Naive B cell (primary cell): ENCODE results near the gene DUSP2. TPM values are rescaled to one million over a fixed set of nuclear protein-coding genes. Genes with fewer than 3 reads are reported as not detected.
"Not testable (repeated sequence)": the region's sequence is repeated elsewhere in the genome, so short reads cannot be mapped to it uniquely, and the experiment has no call there.

Source experiments
- ATAC-seq, 2 donors: fragments of 150-1000 bp; cut with Tn5 transposase; 2 replicates each; pipeline ENCODE4 v1.10.0; 2021; ENCODE audit warnings: low read depth in 2 of 2, mild to moderate bottlenecking in 2 of 2, moderate library complexity in 2 of 2
- DNase-seq: peaks from one replicate; pipeline ENCODE4 v3.0.0; 2022
- H3K27ac Mint-ChIP-seq, 6 donors: one replicate each; pipeline ENCODE4 v1.8.0; 2020 to 2022; ENCODE audit warnings: mild to moderate bottlenecking in 6 of 6, mixed read lengths in 6 of 6, moderate library complexity in 5 of 6, inconsistent platforms in 2 of 6
- H3K27me3 Mint-ChIP-seq, 3 donors: one replicate each; pipeline ENCODE4 v1.8.0; 2021 to 2022; ENCODE audit warnings: mixed read lengths in 3 of 3, mild to moderate bottlenecking in 1 of 3
- H3K36me3 Mint-ChIP-seq, 2 donors: one replicate each; pipeline ENCODE4 v1.8.0; 2020 to 2022; ENCODE audit warnings: mixed read lengths in 2 of 2, inconsistent platforms in 1 of 2, mild to moderate bottlenecking in 1 of 2
- H3K4me1 Mint-ChIP-seq, 3 donors: one replicate each; pipeline ENCODE4 v1.8.0; 2020 to 2022; ENCODE audit warnings: mixed read lengths in 3 of 3, inconsistent platforms in 1 of 3, mild to moderate bottlenecking in 1 of 3, moderate library complexity in 1 of 3
- H3K4me3 Mint-ChIP-seq, 8 donors: one replicate each; pipeline ENCODE4 v1.8.0; 2020 to 2022; ENCODE audit warnings: mild to moderate bottlenecking in 8 of 8, mixed read lengths in 8 of 8, moderate library complexity in 8 of 8, inconsistent platforms in 2 of 8
- H3K9me3 Mint-ChIP-seq, 7 donors: one replicate each; pipeline ENCODE4 v1.8.0; 2020 to 2022; ENCODE audit warnings: mixed read lengths in 7 of 7, mild to moderate bottlenecking in 5 of 7, inconsistent platforms in 2 of 7, moderate library complexity in 1 of 7
- polyA plus RNA-seq, 6 donors: library from polyadenylated mRNA; unstranded; fragments of 300-500 nt; fragmentation: Illumina TruSeq; gene quantifications; one replicate each; pipeline ENCODE4 v1.2.3, GENCODE V29; 2021; ENCODE audit warnings: low read depth in 6 of 6

Gene DUSP2
- polyA plus RNA-seq, 6 donors from 2014 or later, result 56.3 to 220 (median 95.9) TPM

DNA sequence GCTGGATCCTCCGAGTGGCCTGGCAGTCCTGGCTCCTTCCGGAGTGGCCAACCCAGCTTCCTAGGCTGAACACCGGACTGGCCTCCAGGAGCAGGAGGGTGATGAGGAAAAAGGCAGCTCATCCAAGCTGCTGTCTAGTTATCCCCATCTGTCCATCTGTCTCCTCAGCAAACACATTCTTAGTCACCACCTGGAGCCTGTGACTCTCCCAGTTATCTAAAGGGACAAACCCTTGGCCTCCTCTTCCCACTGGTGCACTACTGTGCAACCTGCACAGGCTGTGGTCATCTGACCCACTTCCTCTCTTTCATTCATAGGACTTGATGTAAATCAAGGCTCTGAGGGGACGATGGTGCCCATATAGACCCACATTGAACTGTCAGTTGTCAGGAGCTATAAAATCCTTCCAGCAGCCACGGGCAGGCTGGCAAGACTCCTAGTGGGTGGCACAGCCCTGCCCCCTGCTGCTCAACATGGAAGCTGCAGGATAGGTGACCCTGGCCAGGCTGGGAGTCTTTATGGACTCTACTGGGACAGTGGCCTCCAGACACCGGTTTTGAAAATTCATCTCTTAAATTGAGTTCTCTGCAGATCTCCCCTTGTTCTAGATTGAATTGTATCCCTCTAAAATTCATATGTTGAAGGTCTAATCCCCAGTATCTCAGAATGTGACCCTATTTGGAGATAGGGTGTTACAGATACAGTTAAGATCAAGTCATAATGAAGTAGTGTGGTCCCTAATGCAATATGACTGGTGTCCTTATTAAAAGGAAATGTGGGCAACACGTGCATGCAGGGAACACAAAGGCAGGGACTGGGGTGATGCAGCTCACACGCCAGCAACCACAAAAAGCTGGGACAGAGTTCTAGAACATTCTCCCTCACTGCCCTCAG lies 29.3 kb upstream of the DUSP2 start:
- peak overlapping the region in 5 of 6 donors; percentile 21 to 95 (median 57) for H3K27ac Mint-ChIP-seq
- no peaks in the 10 kb centered on the region for H3K36me3 Mint-ChIP-seq
- peaks cover 5 to 15% (median 12%) of the 10 kb centered on the region in 3 donors for H3K4me1 Mint-ChIP-seq
- no peaks in the 10 kb centered on the region for H3K27me3 Mint-ChIP-seq
- ATAC-seq (peak; percentile 90 to 98), DNase-seq (peak; percentile 76)
- peaks cover 0 to 3% (median 0%) of the 10 kb centered on the region in 7 donors for H3K9me3 Mint-ChIP-seq
- H3K4me3 Mint-ChIP-seq, result no peak overlapping the region

DNA sequence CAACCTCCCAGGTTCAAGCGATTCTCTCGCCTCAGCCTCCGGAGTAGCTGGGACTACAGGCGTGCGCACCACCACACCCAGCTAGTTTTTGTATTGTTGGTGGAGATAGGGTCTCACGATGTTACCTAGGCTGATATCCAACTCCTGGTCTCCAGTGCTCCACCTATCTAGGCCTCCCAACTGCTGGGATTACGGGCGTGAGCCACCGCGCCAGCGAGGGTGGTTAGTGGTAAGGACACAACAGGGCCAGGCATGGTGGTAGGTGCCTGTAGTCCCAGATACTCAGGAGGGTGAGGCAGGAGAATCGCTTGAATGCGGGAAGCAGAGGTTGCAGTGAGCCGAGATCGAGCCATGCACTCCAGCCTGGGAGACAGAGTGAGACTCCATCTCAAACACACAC lies 26.6 kb upstream of the DUSP2 start:
- ATAC-seq (no peak), DNase-seq (no peak)
- Mint-ChIP-seq H3K27ac (peak overlapping the region in 3 of 6 donors; percentile 25 to 82 (median 46)), H3K4me1 (peaks cover 5 to 15% (median 12%) of the 10 kb centered on the region in 3 donors), H3K9me3 (peaks cover 0 to 3% (median 0%) of the 10 kb centered on the region in 7 donors), H3K4me3 (no peak overlapping the region), H3K27me3 (no peaks in the 10 kb centered on the region), H3K36me3 (no peaks in the 10 kb centered on the region)

DNA sequence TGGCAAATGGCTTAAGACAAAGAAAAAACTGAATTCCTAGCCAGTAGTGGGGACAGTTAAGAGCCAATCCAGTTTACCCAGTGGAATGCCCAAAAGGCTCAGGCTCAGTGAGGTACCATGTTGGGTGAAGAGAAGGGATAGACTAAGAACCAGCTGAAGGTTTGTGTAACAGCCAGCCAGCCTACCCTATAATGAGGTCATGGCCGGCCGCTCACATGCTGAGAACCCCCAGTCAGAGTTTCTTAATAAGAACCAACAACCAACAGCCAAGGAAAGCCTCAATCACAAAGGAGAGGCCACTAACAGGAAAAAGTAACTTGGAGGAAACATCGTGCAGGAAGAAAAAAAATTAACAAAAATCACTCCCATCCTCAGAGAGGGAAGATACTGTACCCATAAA lies 25.4 kb upstream of the DUSP2 start:
- Mint-ChIP-seq H3K9me3 (peaks cover 0 to 3% (median 0%) of the 10 kb centered on the region in 7 donors), H3K27me3 (no peaks in the 10 kb centered on the region), H3K27ac (peak overlapping the region in 2 of 6 donors; percentile 15 to 88), H3K36me3 (no peaks in the 10 kb centered on the region), H3K4me1 (peaks cover 5 to 15% (median 12%) of the 10 kb centered on the region in 3 donors), H3K4me3 (no peak overlapping the region)
- ATAC-seq (no peak), DNase-seq (no peak)

DNA sequence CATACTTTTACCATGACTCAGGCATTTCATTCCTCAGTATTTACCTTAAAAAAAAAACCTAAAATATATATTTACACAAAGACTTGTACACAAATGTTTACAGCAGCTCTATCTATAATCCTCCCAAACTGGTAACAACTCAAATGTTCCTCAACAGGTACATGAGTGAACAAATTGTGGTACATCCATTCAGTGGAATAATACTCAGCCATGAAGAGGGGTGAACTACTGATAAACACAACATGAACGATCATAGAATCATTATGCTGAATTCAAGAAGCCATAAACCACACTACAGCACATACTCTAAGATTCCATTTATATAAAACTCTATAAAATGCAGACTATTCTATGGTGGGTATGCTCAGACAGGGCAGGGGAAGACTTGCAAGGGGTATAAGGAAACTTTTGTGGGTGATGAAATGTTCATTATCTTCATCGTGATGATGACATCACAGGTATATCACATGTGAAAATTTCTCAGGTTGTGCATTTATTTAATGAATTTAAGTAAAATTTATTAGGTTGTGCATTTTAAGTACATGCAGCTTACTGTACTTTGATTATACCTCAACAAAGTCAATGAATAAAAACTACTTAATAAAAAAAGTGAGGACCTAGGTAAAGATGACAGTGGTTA lies 24.7 kb upstream of the DUSP2 start:
- no peak overlapping the region for H3K4me3 Mint-ChIP-seq
- no peaks in the 10 kb centered on the region for H3K36me3 Mint-ChIP-seq
- H3K4me1 Mint-ChIP-seq, result peaks cover 8 to 16% (median 16%) of the 10 kb centered on the region in 3 donors
- DNase-seq (no peak), ATAC-seq (no peak)
- H3K27me3 Mint-ChIP-seq, result no peaks in the 10 kb centered on the region
- no peak overlapping the region for H3K27ac Mint-ChIP-seq
- H3K9me3 Mint-ChIP-seq, result peaks cover 0 to 3% (median 0%) of the 10 kb centered on the region in 7 donors

DNA sequence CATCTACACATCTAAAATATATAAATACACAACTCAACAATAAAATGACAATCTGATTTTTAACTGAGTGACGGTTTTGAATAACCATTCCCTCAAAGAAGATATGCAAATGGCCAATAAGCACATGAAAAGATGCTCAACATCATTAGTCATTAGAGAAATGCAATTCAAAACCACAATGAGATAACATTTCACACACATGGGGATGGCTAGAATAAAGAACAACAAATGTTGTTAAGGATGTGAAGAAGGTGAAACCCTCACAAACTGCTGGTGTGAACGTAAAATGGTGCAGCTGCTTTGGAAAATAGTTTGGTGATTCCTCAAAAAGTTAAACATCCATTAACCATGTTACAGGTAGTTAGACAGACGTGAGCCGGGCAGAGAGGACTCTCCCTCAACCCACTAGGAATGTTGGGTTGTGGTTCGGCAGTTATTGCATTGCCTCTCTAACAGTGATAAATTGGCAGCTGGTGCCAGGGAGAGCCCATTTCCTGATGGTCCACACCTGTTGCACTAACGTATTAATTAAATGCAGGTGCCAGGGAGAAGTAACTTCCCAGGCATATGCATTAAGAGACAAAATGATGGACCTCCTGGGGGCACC lies 22.3 kb upstream of the DUSP2 start:
- peaks cover 0 to 3% (median 0%) of the 10 kb centered on the region in 7 donors for H3K9me3 Mint-ChIP-seq
- no peaks in the 10 kb centered on the region for H3K27me3 Mint-ChIP-seq
- no peak overlapping the region for H3K4me3 Mint-ChIP-seq
- no peaks in the 10 kb centered on the region for H3K36me3 Mint-ChIP-seq
- H3K4me1 Mint-ChIP-seq, result peaks cover 22 to 30% (median 26%) of the 10 kb centered on the region in 3 donors
- no peak overlapping the region for H3K27ac Mint-ChIP-seq
- DNase-seq, result no peak
- ATAC-seq, result no peak

DNA sequence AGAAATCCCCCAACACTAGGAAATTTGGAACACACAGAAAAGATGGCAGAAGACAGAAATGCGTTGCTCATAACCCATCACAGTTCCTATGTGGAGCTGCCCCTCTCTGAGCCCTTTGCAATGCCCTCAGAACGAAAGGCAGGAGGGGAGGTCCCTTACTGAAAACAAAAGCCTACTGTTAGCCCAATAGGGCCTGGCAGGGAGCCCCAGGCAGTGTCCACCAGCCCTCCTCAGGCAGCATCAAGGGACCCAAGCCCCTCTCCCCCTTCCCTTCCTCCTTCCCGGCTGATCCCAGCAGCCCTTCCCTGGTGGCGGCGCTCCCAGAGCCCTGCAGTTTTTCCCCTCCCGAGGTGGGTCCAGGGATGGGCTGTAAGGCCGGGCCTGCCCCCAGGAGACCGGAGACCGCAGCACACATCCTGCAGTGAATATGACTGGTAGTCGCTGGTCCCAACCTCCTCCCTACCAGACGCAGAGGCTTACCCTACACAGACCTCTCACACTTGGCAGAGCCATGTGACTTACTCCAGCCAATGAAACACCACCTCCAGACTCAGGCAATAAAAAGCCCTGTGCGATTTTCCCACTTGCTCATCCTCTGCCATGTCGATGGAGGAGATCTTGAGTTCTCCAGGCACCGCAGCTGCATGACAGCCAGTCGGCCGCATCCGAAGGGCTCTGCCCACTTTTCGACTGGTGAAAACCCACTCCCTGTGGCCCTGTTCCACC lies 19.4 kb upstream of the DUSP2 start:
- Mint-ChIP-seq H3K27me3 (no peaks in the 10 kb centered on the region), H3K36me3 (no peaks in the 10 kb centered on the region), H3K27ac (peak overlapping the region; percentile 94 to 98 (median 97)), H3K4me3 (peak overlapping the region in 7 of 8 donors; percentile 47 to 84 (median 66)), H3K9me3 (peaks cover 0 to 5% (median 0%) of the 10 kb centered on the region in 7 donors), H3K4me1 (peaks cover 29 to 40% (median 38%) of the 10 kb centered on the region in 3 donors)
- DNase-seq, result no peak
- peak; percentile 27 to 49 for ATAC-seq

DNA sequence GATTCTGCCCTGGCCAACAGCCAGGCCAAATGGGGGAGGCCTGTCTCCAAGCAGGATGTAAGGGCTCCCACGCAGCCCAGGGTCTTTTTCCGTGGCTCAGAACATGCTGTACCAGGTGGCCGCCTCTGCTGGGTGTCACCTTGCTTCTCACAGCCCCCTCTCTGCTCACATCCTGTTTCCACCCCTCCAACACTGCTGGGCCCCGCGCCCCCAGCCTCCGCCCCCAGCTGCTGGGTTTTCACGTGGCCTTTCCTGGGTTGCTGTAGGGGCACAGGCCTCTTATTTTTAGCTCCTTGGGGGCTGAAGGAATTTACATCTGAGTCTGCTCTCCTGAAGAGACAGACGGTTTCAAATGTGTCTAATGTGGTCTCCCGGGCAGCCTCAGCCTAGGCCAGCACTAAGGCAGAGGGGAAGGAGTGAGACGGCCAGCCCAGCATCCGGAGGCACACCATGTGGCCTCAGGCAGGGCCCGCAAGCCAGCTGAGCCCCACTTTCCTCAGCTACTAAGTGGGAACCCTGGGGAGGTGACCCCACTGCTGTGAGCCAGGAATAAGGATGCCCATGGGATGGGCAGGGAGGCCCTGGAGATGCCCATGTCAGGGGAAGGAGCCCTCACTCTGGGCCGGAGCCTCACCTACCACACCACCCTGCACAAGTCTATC lies 18.7 kb upstream of the DUSP2 start:
- Mint-ChIP-seq H3K4me1 (peaks cover 36 to 48% (median 45%) of the 10 kb centered on the region in 3 donors), H3K36me3 (no peaks in the 10 kb centered on the region), H3K27ac (peak overlapping the region; percentile 94 to 98 (median 97)), H3K27me3 (no peaks in the 10 kb centered on the region), H3K9me3 (peaks cover 0 to 5% (median 0%) of the 10 kb centered on the region in 7 donors), H3K4me3 (peak overlapping the region in 6 of 8 donors; percentile 63 to 84 (median 68))
- DNase-seq, result peak; percentile 75
- peak; percentile 93 for ATAC-seq

DNA sequence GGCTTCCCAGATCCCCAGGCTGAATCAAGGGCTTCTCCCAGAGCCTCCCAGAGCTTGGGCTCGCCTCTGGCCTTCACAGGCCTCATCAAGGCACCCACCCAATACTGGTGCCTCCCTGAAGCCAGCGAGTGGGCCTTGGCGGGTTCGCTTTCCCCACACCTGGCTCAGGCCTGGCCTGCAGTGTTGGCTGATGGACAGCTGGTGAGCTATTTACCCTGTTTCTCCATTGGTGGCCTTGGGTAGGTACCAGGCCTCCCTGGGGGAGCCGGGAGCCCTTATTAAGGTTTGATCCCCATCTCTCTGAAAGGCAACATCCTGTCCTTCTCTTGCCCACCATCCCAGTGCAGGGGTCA lies 18.2 kb upstream of the DUSP2 start:
- Mint-ChIP-seq H3K4me3 (peak overlapping the region in 6 of 8 donors; percentile 22 to 84 (median 68)), H3K36me3 (no peaks in the 10 kb centered on the region), H3K9me3 (peaks cover 0 to 5% (median 0%) of the 10 kb centered on the region in 7 donors), H3K27ac (peak overlapping the region; percentile 94 to 98 (median 97)), H3K27me3 (no peaks in the 10 kb centered on the region), H3K4me1 (peaks cover 37 to 50% (median 50%) of the 10 kb centered on the region in 3 donors)
- no peak for ATAC-seq
- DNase-seq, result no peak

DNA sequence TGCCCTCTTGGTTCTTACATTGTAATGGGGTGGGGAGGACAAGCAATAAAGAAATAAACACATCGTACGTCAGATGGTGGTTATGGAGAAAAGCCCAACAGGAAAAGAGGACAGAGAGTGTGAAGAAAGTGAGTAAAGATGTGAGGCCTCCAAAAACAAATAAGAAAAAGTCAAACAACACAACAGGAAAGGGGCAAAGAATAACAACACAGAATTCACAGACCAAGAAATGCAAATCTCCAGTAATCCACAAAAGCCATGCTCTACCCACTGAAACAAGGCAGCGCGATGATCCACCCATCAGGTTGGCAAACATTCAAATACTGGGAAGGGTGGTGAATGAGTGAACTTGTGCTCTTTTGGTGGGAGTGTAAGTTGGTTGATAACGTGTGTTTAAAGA lies 16.7 kb upstream of the DUSP2 start:
- no peak for ATAC-seq
- Mint-ChIP-seq H3K27ac (peak overlapping the region in 3 of 6 donors; percentile 69 to 94 (median 76)), H3K36me3 (no peaks in the 10 kb centered on the region), H3K4me1 (peaks cover 48 to 65% (median 65%) of the 10 kb centered on the region in 3 donors), H3K9me3 (peaks cover 0 to 5% (median 0%) of the 10 kb centered on the region in 7 donors), H3K4me3 (no peak overlapping the region), H3K27me3 (no peaks in the 10 kb centered on the region)
- no peak for DNase-seq

DNA sequence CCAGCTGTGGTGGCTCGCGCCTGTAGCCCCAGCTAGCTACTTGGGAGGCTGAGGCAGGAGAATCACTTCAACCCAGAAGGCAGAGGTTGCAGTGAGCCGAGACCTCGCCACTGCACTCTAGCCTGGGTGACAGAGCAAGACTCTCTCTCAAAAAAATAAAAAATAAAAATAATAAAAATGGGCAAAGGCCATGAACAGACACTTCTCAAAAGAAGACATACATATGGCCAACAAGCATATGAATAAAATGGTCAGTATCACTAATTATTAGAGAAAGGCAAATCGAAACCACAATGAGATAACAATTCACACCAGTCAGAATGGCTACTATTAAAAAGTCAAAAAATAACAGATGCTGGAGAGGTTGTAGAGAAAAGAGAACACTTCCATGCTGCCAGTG lies 15.1 kb upstream of the DUSP2 start:
- peaks cover 60 to 80% (median 78%) of the 10 kb centered on the region in 3 donors for H3K4me1 Mint-ChIP-seq
- H3K9me3 Mint-ChIP-seq, ATAC-seq, H3K27me3 Mint-ChIP-seq, H3K27ac Mint-ChIP-seq, H3K36me3 Mint-ChIP-seq, DNase-seq, H3K4me3 Mint-ChIP-seq: not testable (repeated sequence)

DNA sequence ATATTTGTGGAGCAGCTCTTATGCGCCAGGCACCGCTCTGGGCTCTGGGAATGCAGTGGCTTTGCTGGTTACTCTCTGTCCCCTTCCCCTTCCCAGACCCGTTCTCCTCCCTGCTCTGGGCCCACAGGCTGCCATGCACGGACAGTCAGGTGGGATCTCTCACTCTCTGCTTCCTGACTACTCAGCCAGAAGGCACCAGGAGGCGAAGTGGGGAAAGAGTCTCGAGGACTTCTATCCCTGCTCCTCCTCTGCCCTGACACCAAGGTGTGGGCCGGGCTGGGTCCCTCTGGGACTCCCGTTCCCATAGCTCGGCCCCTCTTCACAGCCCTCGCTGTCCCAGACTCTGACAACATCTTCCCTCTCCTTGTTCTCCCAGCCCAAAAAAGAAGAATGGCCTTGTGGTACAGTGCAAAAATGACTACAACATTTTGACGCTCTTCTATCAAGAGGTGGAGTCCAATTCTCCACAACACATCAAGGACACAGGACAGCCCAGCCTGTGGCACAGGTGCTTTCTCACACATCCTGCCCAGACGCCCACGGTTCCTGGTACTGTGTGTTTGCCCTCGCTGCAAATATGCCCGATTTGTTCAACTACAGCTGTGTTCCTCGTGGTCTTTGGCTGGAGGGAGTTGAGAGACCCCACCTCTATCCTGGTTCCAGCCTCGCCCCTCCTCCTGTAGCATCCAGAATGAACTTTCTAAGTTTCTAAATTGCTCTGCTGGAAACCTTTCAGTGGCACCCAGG lies 14.0 kb upstream of the DUSP2 start:
- peaks cover 0 to 5% (median 0%) of the 10 kb centered on the region in 7 donors for H3K9me3 Mint-ChIP-seq

DNA sequence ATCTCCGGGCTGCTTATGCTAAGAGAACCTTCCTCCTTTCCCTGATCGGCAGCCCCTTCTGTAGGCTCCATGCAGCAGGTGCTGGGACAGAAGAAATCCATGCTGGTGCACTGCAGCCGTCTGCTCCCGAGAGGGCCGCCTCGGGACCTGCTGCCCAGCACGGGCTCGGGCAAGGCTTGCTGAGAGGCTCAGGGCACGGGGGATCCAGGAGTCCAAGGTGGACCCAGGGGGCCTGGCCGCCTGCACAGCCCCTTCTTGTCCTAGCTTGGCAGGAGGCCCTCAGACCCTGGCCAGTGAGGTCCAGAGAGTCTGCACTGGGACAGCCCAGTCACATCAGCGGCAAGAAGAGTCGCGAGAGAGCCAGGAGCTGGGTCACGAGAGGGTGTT lies 13.3 kb upstream of the DUSP2 start:
- Mint-ChIP-seq H3K27ac (peak overlapping the region in 2 of 6 donors; percentile 84 to 89), H3K4me3 (peak overlapping the region in 4 of 8 donors; percentile 13 to 71 (median 67)), H3K4me1 (peaks cover 47 to 76% (median 75%) of the 10 kb centered on the region in 3 donors), H3K9me3 (peaks cover 0 to 5% (median 0%) of the 10 kb centered on the region in 7 donors), H3K27me3 (no peaks in the 10 kb centered on the region), H3K36me3 (no peaks in the 10 kb centered on the region)
- ATAC-seq (no peak), DNase-seq (no peak)

More for the DNA sequence above, 14.0 kb upstream of the DUSP2 start:
- no peaks in the 10 kb centered on the region for H3K36me3 Mint-ChIP-seq
- no peak for DNase-seq
- H3K27ac Mint-ChIP-seq, result peak overlapping the region in 5 of 6 donors; percentile 21 to 89 (median 67)
- ATAC-seq, result no peak
- H3K4me1 Mint-ChIP-seq, result peaks cover 51 to 80% (median 79%) of the 10 kb centered on the region in 3 donors
- no peaks in the 10 kb centered on the region for H3K27me3 Mint-ChIP-seq
- peak overlapping the region in 5 of 8 donors; percentile 13 to 71 (median 54) for H3K4me3 Mint-ChIP-seq
